Endothelial cell of umbilical vein (primary cell): ENCODE measurements around the gene CISH.

Experiments
- CTCF ChIP-seq, 2 donors: IDR thresholded peaks; 1 replicate in 1 of 2; 2 replicates in 1 of 2; pipeline ENCODE4 v1.5.1; 2011; ENCODE audit warnings: low read length in 2 of 2, mild to moderate bottlenecking in 2 of 2, moderate library complexity in 2 of 2, control low read depth in 1 of 2, inconsistent platforms in 1 of 2, low read depth in 1 of 2; ENCODE audit not compliant: insufficient read depth in 1 of 2; ENCODE audit errors: extremely low read depth in 1 of 2
- EZH2 ChIP-seq: IDR thresholded peaks from 2 replicates; pipeline ENCODE4 v1.6.1; 2012; ENCODE audit warnings: borderline replicate concordance, low read depth, mild to moderate bottlenecking, moderate library complexity, low read length, inconsistent platforms; ENCODE audit not compliant: severe bottlenecking
- MAX ChIP-seq: IDR thresholded peaks from 2 replicates; pipeline ENCODE4 v1.6.1; 2011; ENCODE audit not compliant: insufficient read depth, insufficient read length
- MYC ChIP-seq: IDR thresholded peaks from one replicate; pipeline ENCODE4 v1.6.1; 2011; ENCODE audit warnings: mild to moderate bottlenecking, low read depth, low read length
- POLR2A ChIP-seq: IDR thresholded peaks from 2 replicates; pipeline ENCODE4 v1.6.1; 2012; ENCODE audit warnings: low read depth, mild to moderate bottlenecking, control low read depth, low read length

- TF ChIP-seq CTCF (IDR thresholded peaks at IDR 0.05; ENCODE audit: extremely low read depth in 1 of 2, insufficient read depth in 1 of 2, low read depth in 1 of 2, low read length in 2 of 2) (no peak), MAX (no peak), POLR2A (no peak), MYC (no peak), EZH2 (no peak)
These were observed 43.6 kb upstream of the CISH start for GRCh38 chr3:50655009-50655830.
